Stimulated activated CD8-positive, alpha-beta memory T cell treated with anti-CD3 and anti-CD28 coated beads, Interleukin-4, amount 100 ng/mL, for 1 hour (primary cell): ENCODE measurements around the gene PIGB.
A peak's percentile ranks its signal among the peaks of the same experiment; 100 is the strongest.
"Not testable (repeated sequence)": the region's sequence is repeated elsewhere in the genome, so short reads cannot be mapped to it uniquely, and the experiment has no call there.

ENCODE experiments used
- DNase-seq, 2 donors: peaks; one replicate each; pipeline ENCODE4 v3.0.0-alpha.2; 2020; ENCODE audit warnings: low read depth in 2 of 2, low spot score in 1 of 2

Gene PIGB

GRCh38 chr15:55318588-55319494 is at the start of gene PIGB, which contains the start of gene PIGBOS1:
Gene PIGB, plus strand, starts transcription at chr15:55319222. Its CDS starts 29 bp downstream, at chr15:55319251.
Gene PIGBOS1, minus strand, starts transcription at chr15:55319123. Its CDS starts 1,331 bp downstream, at chr15:55317792.
- peak; percentile 46 to 50 for DNase-seq

DNA sequence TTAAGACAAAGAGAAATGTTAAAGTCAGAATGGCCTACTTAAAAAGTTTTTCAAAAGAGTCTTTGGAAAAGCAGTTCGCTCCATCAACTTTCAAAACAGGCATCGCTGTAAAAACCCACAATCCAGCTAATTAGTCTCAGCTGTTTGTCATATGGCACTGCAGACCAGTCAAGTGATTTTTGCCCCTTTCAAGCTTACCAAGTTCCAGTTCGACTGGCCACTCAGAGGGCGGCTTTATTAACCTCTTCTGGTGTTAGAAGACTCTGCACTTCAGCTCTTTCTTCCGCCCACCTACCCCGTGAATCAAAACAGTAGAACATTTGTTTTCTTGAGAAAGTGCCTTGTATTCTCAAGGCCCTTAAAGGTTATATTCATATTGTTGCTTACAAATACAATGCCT is 48.7 kb upstream of the PIGB start:
- DNase-seq: no peak

- no peak for DNase-seq
Measured at GRCh38 chr15:55276324-55276723, 42.7 kb upstream of the PIGB start.

- DNase-seq: no peak
Measured at GRCh38 chr15:55277116-55277564, 41.9 kb upstream of the PIGB start.

DNA sequence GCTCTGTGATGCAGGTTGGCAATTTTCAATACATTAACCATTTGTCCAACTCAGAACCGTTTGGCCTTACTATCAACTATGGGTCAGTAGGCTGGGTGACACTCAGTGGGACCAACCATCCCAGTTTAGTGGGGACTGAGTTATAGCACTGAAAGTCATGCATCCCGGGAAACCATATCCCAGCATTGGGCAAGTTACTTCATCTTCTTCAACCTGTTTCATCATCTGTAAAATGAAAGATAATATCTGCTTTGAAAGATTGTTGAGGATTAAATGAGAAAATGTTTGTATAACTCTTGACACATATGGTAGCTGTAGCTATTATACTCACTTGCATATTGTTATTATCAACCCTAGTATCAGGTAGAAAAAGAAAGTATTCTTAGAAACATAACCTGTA is 41.3 kb upstream of the PIGB start:
- DNase-seq: no peak

GRCh38 chr15:55279100-55279745 is 39.8 kb upstream of the PIGB start:
- no peak for DNase-seq

GRCh38 chr15:55279746-55280351 is 39.2 kb upstream of the PIGB start:
- DNase-seq: peak in 1 of 2 donors; percentile 39

- not testable (repeated sequence) for DNase-seq
Measured at GRCh38 chr15:55280589-55280988, 38.4 kb upstream of the PIGB start.

DNA sequence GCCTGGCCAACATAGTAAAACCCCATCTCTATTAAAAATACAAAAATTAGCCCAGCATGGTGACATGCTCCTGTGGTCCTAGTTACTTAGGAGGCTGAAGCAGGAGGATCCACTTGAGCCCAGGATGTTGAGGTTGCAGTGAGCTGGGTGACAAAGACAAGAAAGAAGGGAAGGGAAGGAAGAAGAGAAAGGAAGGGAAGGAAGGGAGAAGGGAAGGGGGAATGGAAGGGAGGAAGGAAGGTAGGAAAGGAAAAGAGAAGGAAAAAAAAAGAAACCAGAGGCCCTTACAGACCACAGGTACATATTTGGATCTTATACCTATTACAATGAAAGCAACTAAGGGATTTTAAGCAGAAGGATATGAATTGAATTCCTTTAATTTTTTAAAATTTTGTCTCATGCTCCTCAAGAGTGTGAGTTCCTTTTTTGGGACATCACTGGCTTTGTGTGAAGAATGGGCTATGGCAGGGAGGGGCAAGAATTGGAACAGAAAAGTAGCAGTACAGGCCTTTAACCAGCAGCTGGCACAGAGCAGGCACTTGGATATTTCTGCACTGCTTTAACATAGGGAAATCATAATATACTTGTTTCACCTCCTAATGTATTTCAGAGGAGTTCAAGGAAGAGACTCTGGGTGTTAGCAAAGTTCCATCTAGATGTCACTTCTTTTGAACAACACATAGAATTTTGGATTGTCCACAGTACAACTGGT is 37.3 kb upstream of the PIGB start:
- DNase-seq: no peak

GRCh38 chr15:55282284-55282833 is 36.7 kb upstream of the PIGB start:
- DNase-seq: no peak

- no peak for DNase-seq
Measured at GRCh38 chr15:55283379-55284147, 35.5 kb upstream of the PIGB start.

DNA sequence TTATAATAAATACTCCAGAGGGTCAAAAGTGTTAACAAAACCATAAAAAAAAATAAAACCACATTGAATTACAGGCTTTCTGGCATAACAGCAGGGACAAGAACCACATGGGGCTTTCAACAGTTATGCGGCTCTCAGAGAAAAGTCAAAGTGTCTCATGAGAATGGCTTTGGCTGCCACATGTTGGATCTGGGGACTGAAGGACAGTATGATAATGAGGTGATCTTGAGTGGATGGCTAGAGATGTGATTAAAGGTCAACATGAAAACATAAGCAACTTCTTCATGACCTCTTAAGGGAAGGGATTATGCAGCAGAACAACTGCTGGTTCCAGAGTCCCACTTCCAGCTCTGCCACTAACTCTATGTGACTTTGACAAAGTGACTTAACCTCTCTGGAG is 34.6 kb upstream of the PIGB start:
- DNase-seq: no peak

DNA sequence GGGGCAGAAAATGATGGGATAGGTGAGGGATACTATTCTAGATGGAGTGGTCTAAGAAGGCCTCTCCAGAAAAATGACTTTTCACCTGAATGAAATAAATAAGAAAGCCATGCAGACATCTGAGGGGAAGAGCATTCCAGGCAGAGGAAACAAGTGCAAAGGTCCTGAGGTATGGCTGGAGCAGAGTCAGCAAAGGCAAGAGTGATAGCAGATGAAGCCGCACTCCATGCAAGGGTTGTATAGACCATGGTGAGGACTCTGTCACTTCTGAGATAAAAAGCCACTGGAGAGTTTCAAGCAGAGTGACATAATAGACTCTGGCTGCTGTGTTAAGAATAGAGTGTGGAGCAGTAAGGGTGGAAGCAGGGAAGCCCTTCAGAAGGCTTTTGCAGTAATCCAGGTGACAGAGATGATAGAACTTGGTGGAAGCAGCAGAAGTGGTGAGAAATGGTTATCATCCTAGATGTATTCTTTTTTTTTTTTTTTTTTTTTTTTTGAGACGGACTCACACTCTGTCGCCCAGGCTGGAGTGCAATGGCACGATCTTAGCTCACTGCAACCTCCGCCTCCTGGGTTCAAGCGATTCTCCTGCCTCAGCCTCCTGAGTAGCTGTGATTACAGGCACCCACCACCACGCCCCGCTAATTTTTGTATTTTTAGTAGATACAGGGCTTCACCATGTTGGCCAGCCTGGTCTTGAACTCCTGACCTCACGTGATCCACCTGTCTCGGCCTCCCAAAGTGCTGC is 32.4 kb upstream of the PIGB start:
- DNase-seq: not testable (repeated sequence)

GRCh38 chr15:55288006-55288717 is 30.9 kb upstream of the PIGB start:
- DNase-seq: no peak

GRCh38 chr15:55289011-55289745 is 29.8 kb upstream of the PIGB start:
- DNase-seq: no peak

GRCh38 chr15:55289746-55290527 is 29.1 kb upstream of the PIGB start, which contains the start of gene RAB27A:
Gene RAB27A, minus strand, starts transcription at chr15:55289813. Its CDS starts 54,879 bp downstream, at chr15:55234934.
- peak in 1 of 2 donors; percentile 65 for DNase-seq

DNA sequence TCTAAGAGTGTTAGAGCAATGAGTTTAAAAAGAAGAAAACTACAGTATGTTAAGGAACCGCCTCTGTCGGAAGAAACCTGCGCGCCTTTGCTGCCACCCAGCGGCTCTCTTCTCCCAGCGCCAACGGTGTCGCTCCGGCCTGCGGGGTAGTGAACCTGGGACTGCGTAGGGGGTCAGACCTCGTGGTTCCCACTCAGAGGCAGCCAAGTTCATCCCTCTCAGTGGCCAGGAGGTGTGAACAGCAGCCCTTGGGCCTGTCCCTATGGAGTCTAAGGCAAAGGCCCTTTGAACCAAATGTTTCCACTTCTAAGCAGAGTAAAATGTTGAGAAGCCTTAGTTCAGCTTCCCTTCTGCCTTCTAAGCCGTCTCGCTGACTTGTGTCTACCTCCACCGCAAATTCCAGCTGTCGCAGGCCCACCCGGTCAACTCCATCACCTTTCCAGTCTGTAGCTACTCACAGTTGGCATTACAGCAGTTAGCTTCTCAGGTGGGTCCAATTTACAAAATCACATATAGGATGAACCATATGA is 28.4 kb upstream of the PIGB start:
- DNase-seq: peak in 1 of 2 donors; percentile 73
